H1 (cell line): ENCODE data around the gene SLC41A1. TPM values are rescaled to one million over a fixed set of nuclear protein-coding genes. Genes with fewer than 3 reads are reported as not detected.

Experiments used
- CTCF ChIA-PET: fragments of 300-600 bp; sonication (Branson Sonifier 250); formaldehyde crosslinking; loops from one replicate; lab custom pipeline; 2021; ENCODE audit not compliant: partially characterized antibody; lab: Charles Lee
- POLR2A ChIA-PET: fragments of 300-600 bp; sonication (Branson Sonifier 250); formaldehyde crosslinking; loops from one replicate; lab custom pipeline; 2021; ENCODE audit warnings: inconsistent platforms; ENCODE audit not compliant: partially characterized antibody; lab: Charles Lee
- DNase-seq, 2 experiments: peaks; one replicate each; pipeline versions ENCODE4 v3.0.0 to v3.0.0-alpha.2; 2010 to 2022; ENCODE audit warnings: low spot score in 2 of 2, low read depth in 1 of 2, mixed read lengths in 1 of 2
- FAIRE-seq: peaks from 2 replicates; lab custom pipeline; 2011; peaks lifted over from hg19 to GRCh38; lab: Jason Lieb, UNC
- H2AFZ ChIP-seq: 2 replicates; pipeline ENCODE4 v1.8.1; 2012; ENCODE audit warnings: low read length, inconsistent platforms
- H2AK5ac ChIP-seq: 2 replicates; pipeline ENCODE4 v1.6.1; 2013; ENCODE audit warnings: low read depth, low read length
- H2BK120ac ChIP-seq: replicated peaks from 2 replicates; pipeline ENCODE3; 2013; ENCODE audit warnings: low read depth, low read length, inconsistent platforms
- H2BK12ac ChIP-seq: 2 replicates; pipeline ENCODE4 v1.6.1; 2013; ENCODE audit warnings: low read depth, low read length
- H2BK15ac ChIP-seq: 2 replicates; pipeline ENCODE4 v1.6.1; 2013; ENCODE audit warnings: low read length
- H2BK20ac ChIP-seq: 2 replicates; pipeline ENCODE4 v1.6.1; 2013; ENCODE audit warnings: low read length
- H2BK5ac ChIP-seq: 2 replicates; pipeline ENCODE4 v1.6.1; 2013; ENCODE audit warnings: low read depth, low read length
- H3K14ac ChIP-seq: 2 replicates; pipeline ENCODE4 v1.6.1; 2013; ENCODE audit warnings: inconsistent platforms; ENCODE audit not compliant: insufficient read length
- H3K18ac ChIP-seq: 2 replicates; pipeline ENCODE4 v1.6.1; 2013; ENCODE audit warnings: low read length; ENCODE audit errors: extremely low read depth
- H3K23ac ChIP-seq: 2 replicates; pipeline ENCODE4 v1.6.1; 2013; ENCODE audit warnings: inconsistent platforms; ENCODE audit not compliant: insufficient read length
- H3K23me2 ChIP-seq: 2 replicates; pipeline ENCODE4 v1.6.1; 2013; ENCODE audit warnings: low read depth, low read length
- H3K27ac ChIP-seq: 2 replicates; pipeline ENCODE4 v1.6.1; 2011; ENCODE audit warnings: low read depth, low read length, inconsistent platforms
- H3K27me3 ChIP-seq, 4 experiments: replicated peaks in 1 of 4; 1 replicate in 1 of 4; 2 replicates in 3 of 4; pipeline versions ENCODE4 v1.6.1 to v1.8.1; 2011 to 2013; ENCODE audit warnings: low read length in 3 of 4, mild to moderate bottlenecking in 3 of 4, inconsistent platforms in 2 of 4, mixed read lengths in 2 of 4, moderate library complexity in 1 of 4; ENCODE audit not compliant: control insufficient read depth in 3 of 4, insufficient read depth in 3 of 4; ENCODE audit errors: extremely low read depth in 1 of 4
- H3K36me3 ChIP-seq, 4 experiments: 2 replicates each; pipeline versions ENCODE4 v1.6.1 to v1.8.1; 2011 to 2013; ENCODE audit warnings: mild to moderate bottlenecking in 4 of 4, low read length in 3 of 4, moderate library complexity in 2 of 4, control low read depth in 1 of 4, inconsistent platforms in 1 of 4; ENCODE audit not compliant: insufficient read depth in 4 of 4, control insufficient read depth in 2 of 4
- H3K4ac ChIP-seq: replicated peaks from 2 replicates; pipeline ENCODE3; 2013; ENCODE audit warnings: low read length, low read depth, mixed read lengths, inconsistent platforms; ENCODE audit not compliant: insufficient read length
- H3K4me1 ChIP-seq, 4 experiments: replicated peaks in 1 of 4; 1 replicate in 1 of 4; 2 replicates in 3 of 4; pipeline versions ENCODE4 v1.6.1 to v1.8.1; 2011 to 2013; ENCODE audit warnings: low read length in 3 of 4, inconsistent platforms in 2 of 4, mixed read lengths in 1 of 4; ENCODE audit not compliant: insufficient read depth in 4 of 4, control insufficient read depth in 3 of 4
- H3K4me2 ChIP-seq, 2 experiments: 2 replicates each; pipeline versions ENCODE4 v1.6.1 to v1.8.1; 2011 to 2013; ENCODE audit warnings: low read depth in 2 of 2, low read length in 2 of 2, control low read depth in 1 of 2, inconsistent platforms in 1 of 2, mild to moderate bottlenecking in 1 of 2; ENCODE audit not compliant: insufficient read depth in 1 of 2
- H3K4me3 ChIP-seq, 4 experiments: fragments of 200-600, 300-600 bp in 1 of 4; sonication (generic), shearing (Covaris generic), sonication (Bioruptor Twin) in 1 of 4; 2 replicates each; pipeline versions ENCODE4 v1.5.1 to v1.8.1; 2011 to 2016; ENCODE audit warnings: low read length in 4 of 4, low read depth in 3 of 4, control low read depth in 2 of 4, inconsistent platforms in 2 of 4, mild to moderate bottlenecking in 2 of 4, mixed read lengths in 1 of 4, moderate library complexity in 1 of 4; ENCODE audit not compliant: insufficient read depth in 2 of 4; ENCODE audit errors: extremely low read depth in 1 of 4
- H3K56ac ChIP-seq: replicated peaks from 2 replicates; pipeline ENCODE3; 2013; ENCODE audit warnings: low read depth, mild to moderate bottlenecking, mixed read lengths, low read length, inconsistent platforms; ENCODE audit not compliant: insufficient read length
- H3K79me1 ChIP-seq: 2 replicates; pipeline ENCODE4 v1.6.1; 2013; ENCODE audit warnings: low read depth, low read length, control low read depth
- H3K79me2 ChIP-seq, 2 experiments: 2 replicates each; pipeline versions ENCODE4 v1.6.1 to v1.8.1; 2012 to 2013; ENCODE audit warnings: low read length in 2 of 2, mild to moderate bottlenecking in 2 of 2, inconsistent platforms in 1 of 2; ENCODE audit not compliant: insufficient read depth in 2 of 2, control insufficient read depth in 1 of 2
- H3K9ac ChIP-seq, 4 experiments: replicated peaks in 1 of 4; 1 replicate in 1 of 4; 2 replicates in 3 of 4; pipeline versions ENCODE4 v1.6.1 to v1.8.1; 2011 to 2013; ENCODE audit warnings: low read depth in 3 of 4, low read length in 3 of 4, control low read depth in 2 of 4, mild to moderate bottlenecking in 2 of 4, moderate library complexity in 2 of 4, inconsistent platforms in 1 of 4; ENCODE audit errors: extremely low read depth in 1 of 4
- H3K9me3 ChIP-seq, 2 experiments: 2 replicates each; pipeline versions ENCODE4 v1.6.1 to v1.8.1; 2012 to 2013; ENCODE audit warnings: mild to moderate bottlenecking in 2 of 2, moderate library complexity in 2 of 2, control low read depth in 1 of 2, inconsistent platforms in 1 of 2, low read depth in 1 of 2, low read length in 1 of 2, mixed read lengths in 1 of 2; ENCODE audit not compliant: insufficient read depth in 2 of 2
- H4K20me1 ChIP-seq, 2 experiments: replicated peaks in 1 of 2; 2 replicates each; pipeline versions ENCODE3 to v1.8.1; 2011 to 2013; ENCODE audit warnings: inconsistent platforms in 2 of 2, low read length in 2 of 2, mild to moderate bottlenecking in 1 of 2; ENCODE audit not compliant: insufficient read depth in 2 of 2, control insufficient read depth in 1 of 2
- H4K5ac ChIP-seq: 2 replicates; pipeline ENCODE4 v1.6.1; 2013; ENCODE audit warnings: low read length, low read depth, mixed read lengths, inconsistent platforms; ENCODE audit not compliant: insufficient read length
- H4K8ac ChIP-seq: 2 replicates; pipeline ENCODE4 v1.8.0; 2013; ENCODE audit warnings: mild to moderate bottlenecking, moderate library complexity, low read length, inconsistent platforms; ENCODE audit not compliant: insufficient read depth; ENCODE audit errors: extremely low read depth
- H4K91ac ChIP-seq: replicated peaks from 2 replicates; pipeline ENCODE3; 2013; ENCODE audit warnings: low read length, mixed read lengths, inconsistent platforms; ENCODE audit not compliant: insufficient read length
- BACH1 ChIP-seq: IDR thresholded peaks from 2 replicates; pipeline ENCODE4 v1.6.1; 2012; ENCODE audit warnings: low read length, improper control_type of control experiment
- CBX5 ChIP-seq: fragments of 300-800, 300-1000 bp; sonication (generic); IDR thresholded peaks from 2 replicates; pipeline ENCODE4 v1.7.1; 2016; ENCODE audit warnings: antibody characterized with exemption, low read length, low read depth
- CBX8 ChIP-seq: fragments of 300-800, 300-1000 bp; sonication (generic); IDR thresholded peaks from 2 replicates; pipeline ENCODE4 v1.7.1; 2016; ENCODE audit warnings: low read depth, low read length, borderline replicate concordance
- CTBP2 ChIP-seq: IDR thresholded peaks from 2 replicates; pipeline ENCODE4 v1.7.0; 2011; ENCODE audit warnings: borderline replicate concordance, mild to moderate bottlenecking, moderate library complexity, mixed read lengths, low read length; ENCODE audit not compliant: insufficient read depth, insufficient read length
- GTF2F1 ChIP-seq: IDR thresholded peaks from 2 replicates; pipeline ENCODE4 v1.6.1; 2012; ENCODE audit warnings: low read depth, low read length, improper control_type of control experiment, borderline replicate concordance
- JUND ChIP-seq: IDR thresholded peaks from 2 replicates; pipeline ENCODE4 v1.6.1; 2011; ENCODE audit warnings: mild to moderate bottlenecking, improper control_type of control experiment, low read length
- NANOG ChIP-seq: IDR thresholded peaks from 2 replicates; pipeline ENCODE4 v1.6.1; 2011; ENCODE audit warnings: low read length, low read depth, mild to moderate bottlenecking, inconsistent platforms; ENCODE audit not compliant: insufficient read depth, poor library complexity, severe bottlenecking
- PHF8 ChIP-seq: fragments of 200-600 bp; sonication (generic); conservative IDR thresholded peaks from 2 replicates; pipeline ENCODE4 v1.7.1; 2012; ENCODE audit warnings: low read depth, mild to moderate bottlenecking, inconsistent platforms, low read length, moderate library complexity
- SIRT6 ChIP-seq: IDR thresholded peaks from one replicate; pipeline ENCODE4 v1.7.1; 2012; ENCODE audit warnings: low read length, inconsistent platforms
- SUZ12 ChIP-seq: fragments of 200-600 bp; sonication (generic); IDR thresholded peaks from 2 replicates; pipeline ENCODE4 v1.6.1; 2012; ENCODE audit warnings: mild to moderate bottlenecking, inconsistent platforms, low read length, moderate library complexity, mixed read lengths
- TBP ChIP-seq: IDR thresholded peaks from 2 replicates; pipeline ENCODE4 v1.6.1; 2011; ENCODE audit warnings: low read depth, low read length, improper control_type of control experiment
- TCF12 ChIP-seq: IDR thresholded peaks from 2 replicates; pipeline ENCODE4 v1.6.1; 2011; ENCODE audit warnings: low read depth, mild to moderate bottlenecking, low read length
- WGBS, 2 experiments: shearing (Covaris generic) in 1 of 2; methylation state at CpG; one replicate each; pipeline versions ENCODE4 v1.1.6 to v1.1.7; 2013 to 2015; ENCODE audit warnings: low lambda C conversion rate in 2 of 2, mixed read lengths in 2 of 2, inconsistent platforms in 1 of 2, low coverage in 1 of 2, missing lambda C conversion rate in 1 of 2; ENCODE audit not compliant: insufficient replicate concordance in 2 of 2, insufficient coverage in 1 of 2, insufficient read length in 1 of 2; ENCODE audit errors: extremely low coverage in 1 of 2, missing lambda C conversion rate in 1 of 2; 5-methylcytosine and 5-hydroxymethylcytosine counted together
- polyA plus RNA-seq, 7 experiments: library from polyadenylated mRNA; depleted of rRNA in 3 of 7; stranded (reverse) in 5 of 7; unstranded in 2 of 7; fragments of >200 nt in 5 of 7; fragments of 200-250 nt in 2 of 7; gene quantifications; 1 replicate in 5 of 7; 2 replicates in 1 of 7; 4 replicates in 1 of 7; pipeline versions ENCODE4 v1.2.1 to v1.2.3, GENCODE V29; 2011 to 2013; ENCODE audit warnings: missing spikeins in 2 of 7, mixed read lengths in 2 of 7
- total RNA-seq: library from RNA; stranded (reverse); fragmentation: NEBNext Ultra II Directional; extraction: Animal tissue kit (Norgen Biotek cat#: 25700); gene quantifications from 2 replicates; pipeline ENCODE4 v1.2.1, GENCODE V29; 2021
- TF ChIP-seq, protein P1 (sequence below): IDR thresholded peaks from 2 replicates; pipeline ENCODE4 v1.6.1; 2011; ENCODE audit warnings: low read depth, mild to moderate bottlenecking, low read length; ENCODE audit not compliant: insufficient read depth

The SLC41A1 gene
- total and polyA plus RNA-seq, 2 of the 8 experiments (the other 6 are each of a cell fraction or from before 2014, with no cell fraction given) = 41.2 to 42.3 TPM

DNA sequence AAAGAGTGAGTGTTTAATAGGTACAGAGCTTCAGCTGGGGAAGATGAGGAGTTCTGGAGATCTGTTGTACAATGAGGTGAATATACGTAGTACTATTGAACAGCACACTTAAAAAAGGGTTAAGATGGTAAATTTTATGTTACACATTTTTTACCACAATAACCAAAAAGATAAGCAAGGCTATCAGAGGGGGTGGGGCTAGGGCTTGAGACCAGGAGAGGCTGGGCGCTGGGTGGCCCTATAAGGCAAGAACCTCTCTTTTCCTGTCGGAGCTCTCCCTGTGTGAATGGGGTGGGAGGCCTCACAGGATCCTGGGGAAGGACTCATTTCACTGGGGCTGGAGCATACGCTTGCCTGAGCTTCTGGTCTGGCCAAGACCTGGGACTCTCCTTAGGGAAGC, 9.0 kb downstream of the SLC41A1 start:
- H2BK5ac ChIP-seq = no peak overlapping the region
- H4K8ac ChIP-seq = no peak overlapping the region
- H3K4ac ChIP-seq = no peak overlapping the region
- peaks cover 0 to 3% (median 0%) of the 10 kb centered on the region in 4 experiments; a peak in 2 of 7 replicates for H3K4me1 ChIP-seq
- no peak overlapping the region for H3K9ac ChIP-seq
- no peak overlapping the region for H2BK120ac ChIP-seq
- no peak overlapping the region for H2AFZ ChIP-seq
- no peaks in the 10 kb centered on the region for H3K27me3 ChIP-seq
- peaks cover 0 to 25% of the 10 kb centered on the region in 2 experiments; a peak in 2 of 4 replicates for H3K79me2 ChIP-seq
- no peak for DNase-seq
- H4K20me1 ChIP-seq = peaks cover 3 to 14% of the 10 kb centered on the region in 2 experiments
- H2BK12ac ChIP-seq = no peak overlapping the region
- no peak overlapping the region for H3K23ac ChIP-seq
- no peaks in the 10 kb centered on the region for H3K23me2 ChIP-seq
- no peak overlapping the region for H3K14ac ChIP-seq
- H3K4me2 ChIP-seq = no peak overlapping the region
- no peak for FAIRE-seq
- H4K91ac ChIP-seq = no peak overlapping the region
- no peak overlapping the region for H4K5ac ChIP-seq
- peaks cover 10% of the 10 kb centered on the region for H3K79me1 ChIP-seq
- H3K4me3 ChIP-seq = no peak overlapping the region
- no peak overlapping the region for H3K27ac ChIP-seq
- no peak overlapping the region for H2BK15ac ChIP-seq
- no peak overlapping the region for H3K56ac ChIP-seq
- H2BK20ac ChIP-seq = no peak overlapping the region
- no peak overlapping the region for H2AK5ac ChIP-seq
- H3K36me3 ChIP-seq = peaks cover 0 to 11% (median 4%) of the 10 kb centered on the region in 4 experiments; a peak in 5 of 8 replicates
- H3K9me3 ChIP-seq = no peaks in the 10 kb centered on the region
- CTCF ChIA-PET = interaction anchor here (0.9 to 2.8 kb wide), 8 partner anchors 9 to 676 kb away, joined by 3 to 27 read pairs (median 5); no protein-coding TSS in a partner anchor
- 70% methylated on average over 4 of the region's 4 CpGs; no CpG with 5 or more reads in 1 of the 2 experiments for WGBS, 2 experiments
- no peak overlapping the region for H3K18ac ChIP-seq
- POLR2A ChIA-PET = interaction anchor here (0.6 kb wide), 1 partner anchor 163 kb away, joined by 3 read pairs; no protein-coding TSS in a partner anchor
- TF ChIP-seq CBX5 (no peak), SUZ12 (no peak), GTF2F1 (no peak), TBP (no peak), CBX8 (no peak), BACH1 (no peak), TCF12 (no peak), SIRT6 (no peak), NANOG (no peak), PHF8 (no peak), JUND (no peak), CTBP2 (no peak)
- TF ChIP-seq, protein P1, sequence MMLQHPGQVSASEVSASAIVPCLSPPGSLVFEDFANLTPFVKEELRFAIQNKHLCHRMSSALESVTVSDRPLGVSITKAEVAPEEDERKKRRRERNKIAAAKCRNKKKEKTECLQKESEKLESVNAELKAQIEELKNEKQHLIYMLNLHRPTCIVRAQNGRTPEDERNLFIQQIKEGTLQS = no peak
